Ovary (tissue), 10 donors: ENCODE results near the gene KCTD20. TPM values are rescaled to one million over a fixed set of nuclear protein-coding genes. Genes with fewer than 3 reads are reported as not detected.
"Not testable (repeated sequence)": the region's sequence is repeated elsewhere in the genome, so short reads cannot be mapped to it uniquely, and the experiment has no call there.

Experiments used
- DNase-seq, 5 donors: peaks; one replicate each; pipeline ENCODE4 v3.0.0-alpha.2; 2019 to 2020
- H3K27ac ChIP-seq, 2 donors: fragments of 200-600 bp; one replicate each; pipeline versions ENCODE4 v1.5.1 to v1.8.0; 2019 to 2022
- H3K27me3 ChIP-seq: fragments of 200-600 bp; one replicate; pipeline ENCODE4 v1.8.0; 2022
- H3K36me3 ChIP-seq: fragments of 200-600 bp; sonication (generic); one replicate; pipeline ENCODE4 v1.5.1; 2019
- H3K4me1 ChIP-seq: one replicate; pipeline ENCODE4 v1.8.1; 2013; ENCODE audit warnings: mild to moderate bottlenecking, moderate library complexity; ENCODE audit not compliant: insufficient read depth
- H3K4me3 ChIP-seq: fragments of 200-600 bp; sonication (generic); one replicate; pipeline ENCODE4 v1.5.1; 2017
- H3K9me3 ChIP-seq, 2 donors: fragments of 200-600 bp in 1 of 2; sonication (generic) in 1 of 2; one replicate each; pipeline versions ENCODE4 v1.5.1 to v1.8.1; 2013 to 2019; ENCODE audit warnings: mild to moderate bottlenecking in 1 of 2, moderate library complexity in 1 of 2
- CTCF ChIP-seq, 3 donors: fragments of 450-650 bp in 2 of 3; fragments of 200-600 bp in 1 of 3; IDR thresholded peaks; one replicate each; pipeline versions ENCODE4 v1.5.1 to v1.8.0; 2016 to 2022; ENCODE audit warnings: antibody characterized with exemption in 3 of 3, mild to moderate bottlenecking in 1 of 3
- EP300 ChIP-seq: sonication (generic); formaldehyde crosslinking; IDR thresholded peaks from one replicate; pipeline ENCODE4 v1.6.1; 2017; ENCODE audit warnings: antibody characterized with exemption
- POLR2A ChIP-seq: fragments of 450-650 bp; IDR thresholded peaks from one replicate; pipeline ENCODE4 v1.6.1; 2017; ENCODE audit warnings: antibody characterized with exemption, mild to moderate bottlenecking, moderate library complexity
- WGBS, 3 donors: extraction: QIAGEN DNeasy Blood & Tissue Kit in 1 of 3; methylation state at CpG; one replicate each; pipeline versions ENCODE4 v1.1.5 to v1.1.7; 2013 to 2017; 5-methylcytosine and 5-hydroxymethylcytosine counted together
- intact Hi-C, 4 donors: fragments of 100-400 bp; cut with DNase I; formaldehyde crosslinking; loops; one replicate each; pipeline versions ENCODE4 v1.11.0 to v1.15.1; 2022 to 2023
- long read RNA-seq, 3 donors: library from polyadenylated mRNA in 2 of 3; unstranded in 2 of 3; transcript quantifications; one replicate each; pipeline ENCODE4 v2.0.0 and lab custom pipeline, GENCODE V29; 2021 to 2026
- polyA plus RNA-seq, 2 donors: library from polyadenylated mRNA; stranded (reverse); fragments of 200-250 nt in 1 of 2; fragments of 350-450 nt in 1 of 2; fragmentation: Illumina TruSeq in 1 of 2; extraction: RNeasy Lipid Tissue Mini Kit (QIAGEN cat#74804) in 1 of 2; gene quantifications; one replicate each; pipeline ENCODE4 v1.2.3, GENCODE V29; 2013 to 2014
- total RNA-seq, 7 donors: library from RNA; depleted of rRNA in 2 of 7; stranded (reverse); fragments of >200 nt in 2 of 7; fragmentation: NEBNext Ultra II Directional in 3 of 7; extraction: Animal tissue kit (Norgen Biotek cat#: 25700) in 3 of 7; gene quantifications; one replicate each; pipeline versions ENCODE4 v1.1.0 to v1.2.4, GENCODE V29; 2016 to 2023
- donor health status: DM: no; HTN: no; CAD: no; lungs with moderate emphysema.
- donor health status: DM: no; HTN: no; CAD: no.
- donor health status: Bipolar disorder and iron deficiency.
- donor health status: DM: yes; HTN: yes; CAD: no.
- donor health status: DM: no; HTN: no; CAD: no.
- donor health status: DM: yes; HTN: yes; CAD: no.

KCTD20 gene
- total RNA-seq (10 to 100 TPM; 33.3 to 73.7 (median 46.2) TPM), polyA plus RNA-seq (10 to 100 TPM; 21.7 to 50.7 TPM)
- long read RNA-seq, donor 1, full-length matches to known transcripts: 4 of 18 reads
- long read RNA-seq, donor 1, partial matches to known transcripts: 3 of 18 reads
- long read RNA-seq, donor 1, other reads (novel, unspliced or antisense): 11 of 18 reads
- long read RNA-seq, donor 2, full-length matches to known transcripts: 10 of 10 reads
- long read RNA-seq, donor 2, partial matches to known transcripts: 0 of 10 reads
- long read RNA-seq, donor 2, other reads (novel, unspliced or antisense): 0 of 10 reads
- long read RNA-seq, donor 3, full-length matches to known transcripts: 38 of 55 reads
- long read RNA-seq, donor 3, partial matches to known transcripts: 3 of 55 reads
- long read RNA-seq, donor 3, other reads (novel, unspliced or antisense): 14 of 55 reads

- WGBS, 3 donors: 0 to 1% (median 0%) methylated on average over 70 to 91 of the region's 91 CpGs
- peak; percentile 85 to 91 (median 89) for DNase-seq
- intact Hi-C loops: loop anchor here in 3 of 4 donors (1.0 to 10.0 kb wide), 4 partner anchors 102 to 152 kb away; partner anchors contain the start of genes STK38 (in 3 of the 3) and SRSF3 (in 1 of the 3)
- Histone ChIP-seq H3K4me3 (peak within 1 kb of the TSS; percentile 78), H3K9me3 (no peaks in the 10 kb centered on the region), H3K36me3 (no peaks in the 10 kb centered on the region), H3K27me3 (no peaks in the 10 kb centered on the region), H3K27ac (peak within 1 kb of the TSS; percentile 94 to 95), H3K4me1 (peaks cover 15% of the 10 kb centered on the region)
- TF ChIP-seq EP300: no peak
- TF ChIP-seq POLR2A: peak; percentile 79
- TF ChIP-seq CTCF (IDR thresholded peaks at IDR 0.05): peak in 1 of 3 donors; percentile 16
Observed at GRCh38 chr6:36442671-36443470, at the start of gene KCTD20, which contains the start of gene PXT1. KCTD20 (plus strand) TSS chr6:36443000; CDS start chr6:36470098, 27,098 bp downstream. PXT1 (minus strand) TSS chr6:36442854; CDS start chr6:36426082, 16,772 bp downstream.

GRCh38 chr6:36399970-36400369 is 42.8 kb upstream of the KCTD20 start:
- intact Hi-C loops: no loop called here
- no peaks in the 10 kb centered on the region for H3K36me3 ChIP-seq
- TF ChIP-seq EP300 (no peak), CTCF (IDR thresholded peaks at IDR 0.05) (no peak), POLR2A (no peak)
- H3K27ac ChIP-seq: no peak overlapping the region
- no peak for DNase-seq
- 81 to 93% (median 89%) methylated on average over 1 of the region's 1 CpG for WGBS, 3 donors
- no peaks in the 10 kb centered on the region for H3K4me1 ChIP-seq
- peaks cover 0 to 3% of the 10 kb centered on the region in 2 donors for H3K9me3 ChIP-seq
- H3K4me3 ChIP-seq: no peak overlapping the region
- H3K27me3 ChIP-seq: no peaks in the 10 kb centered on the region

GRCh38 chr6:36402481-36402880 is 40.3 kb upstream of the KCTD20 start:
- TF ChIP-seq CTCF (IDR thresholded peaks at IDR 0.05) (no peak), EP300 (no peak), POLR2A (no peak)
- Histone ChIP-seq H3K4me1 (no peaks in the 10 kb centered on the region), H3K4me3 (no peak overlapping the region), H3K27ac (no peak overlapping the region), H3K9me3 (peaks cover 0 to 3% of the 10 kb centered on the region in 2 donors), H3K36me3 (no peaks in the 10 kb centered on the region), H3K27me3 (no peaks in the 10 kb centered on the region)
- intact Hi-C loops: no loop called here
- no peak for DNase-seq
- WGBS, 3 donors: 32 to 40% (median 35%) methylated on average over 3 of the region's 3 CpGs

- Histone ChIP-seq H3K4me3 (no peak overlapping the region), H3K27ac (no peak overlapping the region), H3K36me3 (no peaks in the 10 kb centered on the region), H3K4me1 (no peaks in the 10 kb centered on the region), H3K27me3 (no peaks in the 10 kb centered on the region), H3K9me3 (no peaks in the 10 kb centered on the region)
- DNase-seq: no peak
- no peak for TF ChIP-seq EP300
- no peak for TF ChIP-seq CTCF (IDR thresholded peaks at IDR 0.05)
- intact Hi-C loops: no loop called here
- 94 to 96% (median 95%) methylated on average over 4 of the region's 4 CpGs for WGBS, 3 donors
Observed at GRCh38 chr6:36404164-36404563, 38.6 kb upstream of the KCTD20 start.

GRCh38 chr6:36409718-36410117 is 33.1 kb upstream of the KCTD20 start:
- H3K9me3 ChIP-seq, H3K27me3 ChIP-seq, H3K4me1 ChIP-seq, intact Hi-C loops, H3K36me3 ChIP-seq, H3K4me3 ChIP-seq, H3K27ac ChIP-seq, DNase-seq: not testable (repeated sequence)
- 72 to 78% (median 75%) methylated on average over 5 of the region's 5 CpGs for WGBS, 3 donors
